ENCODE results near the gene ANKS4B.
"Not testable (repeated sequence)": the region's sequence is repeated elsewhere in the genome, so short reads cannot be mapped to it uniquely, and the experiment has no call there.

ANKS4B gene

GRCh38 chr16:21228361-21228872 is 5.1 kb upstream of the ANKS4B start:
- H3K4me3 ChIP-seq = no peak overlapping the region
- no peak for DNase-seq (ENCODE audit: low spot score)
- no peak overlapping the region for H3K27ac ChIP-seq
- TF ChIP-seq CTCF (IDR thresholded peaks at IDR 0.05) = no peak

- DNase-seq (ENCODE audit: low spot score) = no peak
- TF ChIP-seq CTCF (IDR thresholded peaks at IDR 0.05) = no peak
- Histone ChIP-seq H3K4me3 (no peak overlapping the region), H3K27ac (no peak overlapping the region)
Measured at GRCh38 chr16:21233045-21233520, 416 bp upstream of the ANKS4B start.

DNA sequence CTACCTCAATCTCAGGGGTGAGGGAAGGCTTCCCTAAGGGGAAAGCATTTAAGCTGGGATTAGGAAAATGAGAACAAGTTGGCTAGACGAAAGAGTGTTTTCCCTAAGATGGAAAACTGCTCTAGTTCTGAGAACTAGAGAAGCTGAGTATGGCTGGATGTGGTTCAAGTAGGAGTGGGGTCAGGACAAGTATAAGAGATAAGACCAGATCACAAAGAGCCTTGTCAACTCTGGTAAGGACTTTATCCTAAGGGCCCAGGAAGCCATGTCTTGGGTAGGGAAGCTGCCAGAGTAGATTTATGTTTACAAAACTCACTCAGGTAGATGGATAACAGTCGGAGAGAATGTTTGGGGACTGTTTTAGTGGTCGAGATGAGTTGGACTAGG is 1.7 kb downstream of the ANKS4B start:
- no peak for DNase-seq (ENCODE audit: low spot score)
- Histone ChIP-seq H3K4me3 (no peak overlapping the region), H3K27ac (no peak overlapping the region)
- no peak for TF ChIP-seq CTCF (IDR thresholded peaks at IDR 0.05)

- H3K27ac ChIP-seq = no peak overlapping the region
- no peak for TF ChIP-seq CTCF (IDR thresholded peaks at IDR 0.05)
- DNase-seq (ENCODE audit: low spot score) = no peak
- H3K4me3 ChIP-seq = no peak overlapping the region
Measured at GRCh38 chr16:21236831-21237230, 3.3 kb downstream of the ANKS4B start.

- TF ChIP-seq CTCF (IDR thresholded peaks at IDR 0.05) = no peak
- Histone ChIP-seq H3K4me3 (no peak overlapping the region), H3K27ac (no peak overlapping the region)
- no peak for DNase-seq (ENCODE audit: low spot score)
Measured at GRCh38 chr16:21239646-21240045, 6.1 kb downstream of the ANKS4B start.

DNA sequence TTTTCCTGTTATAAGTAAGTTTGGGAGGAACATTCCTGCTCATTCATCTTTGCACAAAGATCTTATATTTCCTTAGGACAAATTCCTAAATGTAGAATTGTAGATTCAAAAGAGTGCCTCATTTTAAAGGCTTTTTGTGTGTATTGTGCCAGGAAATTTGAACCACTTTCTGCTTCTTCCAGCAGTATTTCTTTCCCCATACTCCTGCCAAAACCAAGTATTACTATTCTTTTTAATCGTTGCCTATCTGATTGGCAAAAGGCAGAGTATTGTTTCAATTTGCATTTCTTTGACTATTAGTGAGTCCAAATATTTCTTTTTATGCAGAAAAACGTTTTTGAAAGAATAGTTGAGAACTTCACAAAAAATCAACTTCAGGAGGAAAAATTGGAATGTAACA is 9.3 kb downstream of the ANKS4B start:
- H3K4me3 ChIP-seq = no peak overlapping the region
- no peak for DNase-seq (ENCODE audit: low spot score)
- TF ChIP-seq CTCF (IDR thresholded peaks at IDR 0.05) = no peak
- H3K27ac ChIP-seq = no peak overlapping the region

- TF ChIP-seq CTCF (IDR thresholded peaks at IDR 0.05) = no peak
- DNase-seq (ENCODE audit: low spot score) = no peak
- Histone ChIP-seq H3K27ac (no peak overlapping the region), H3K4me3 (no peak overlapping the region)
Measured at GRCh38 chr16:21244518-21245215, 11.2 kb downstream of the ANKS4B start.

DNA sequence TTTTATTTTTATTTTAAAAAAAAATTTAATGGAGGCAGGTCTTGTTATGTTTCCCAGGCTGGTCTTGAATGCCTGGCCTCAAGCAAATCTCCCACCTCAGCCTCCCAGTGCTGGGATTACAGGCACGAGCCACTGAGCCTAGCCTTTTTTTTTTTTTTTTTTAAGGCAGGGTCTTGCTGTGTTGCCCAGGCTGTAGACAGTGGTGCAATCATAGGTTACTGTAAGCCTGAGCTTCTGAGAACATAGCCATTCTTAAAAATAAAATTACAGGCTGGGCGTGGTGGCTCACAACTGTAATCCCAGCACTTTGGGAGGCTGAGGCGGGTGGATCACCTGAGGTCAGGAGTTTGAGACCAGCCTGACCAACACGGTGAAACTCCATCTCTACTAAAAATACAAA is 14.7 kb downstream of the ANKS4B start:
- not testable (repeated sequence) for H3K4me3 ChIP-seq; DNase-seq (ENCODE audit: low spot score); H3K27ac ChIP-seq

All from coronary artery (tissue), 2 donors.